ENCODE data around the gene SAP25.

DNA sequence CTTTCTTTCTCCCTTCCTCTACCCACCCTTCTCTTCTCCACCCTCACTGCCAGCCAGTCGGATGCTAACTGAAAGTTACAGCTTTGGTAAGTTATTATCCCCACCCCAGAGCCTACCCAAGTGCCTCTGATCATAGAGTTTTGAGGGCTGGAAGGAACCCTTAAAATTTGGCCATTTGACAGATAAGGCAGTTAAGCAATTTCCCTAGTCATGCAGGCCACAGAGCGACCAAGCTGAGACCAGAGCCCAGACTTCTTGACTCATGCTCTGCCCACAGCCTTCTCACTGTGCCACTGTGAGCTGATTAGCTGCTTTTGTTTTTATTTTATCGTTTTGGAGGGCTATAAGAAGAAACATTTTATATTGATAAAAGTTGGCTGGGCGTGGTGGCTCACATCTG, 17.2 kb downstream of the SAP25 start:
- TF ChIP-seq POLR2AphosphoS5 (IDR thresholded peaks at IDR 0.05; ENCODE audit: low read depth, low read length) (no peak), POLR2A (IDR thresholded peaks at IDR 0.05; ENCODE audit: low read depth, low read length) (no peak), SPI1 (IDR thresholded peaks at IDR 0.05; ENCODE audit: low read depth, low read length) (no peak), PAX5 (IDR thresholded peaks at IDR 0.05; ENCODE audit: insufficient read depth, low read length, severe bottlenecking) (no peak)
